GM18907 (cell line): Measurements from ENCODE around the gene AFF3.
"Not testable (repeated sequence)": the region's sequence is repeated elsewhere in the genome, so short reads cannot be mapped to it uniquely, and the experiment has no call there.

ENCODE experiments used
- ATAC-seq: cut with Tn5 transposase; IDR thresholded peaks from one replicate; pipeline ENCODE4 v1.9.1; 2021; ENCODE audit warnings: mild to moderate bottlenecking, moderate library complexity; ENCODE audit not compliant: unreplicated experiment

The AFF3 gene

GRCh38 chr2:99940963-99941362, 201.4 kb downstream of the AFF3 start:
- ATAC-seq, result no peak

GRCh38 chr2:99939135-99939534, 203.3 kb downstream of the AFF3 start:
- ATAC-seq, result no peak

GRCh38 chr2:99938250-99938649, 204.1 kb downstream of the AFF3 start:
- no peak for ATAC-seq

GRCh38 chr2:99936065-99936464, 206.3 kb downstream of the AFF3 start:
- ATAC-seq, result no peak

GRCh38 chr2:99935662-99936061, 206.7 kb downstream of the AFF3 start:
- no peak for ATAC-seq

- ATAC-seq, result no peak
Observed at GRCh38 chr2:99933894-99934650, 208.3 kb downstream of the AFF3 start.

GRCh38 chr2:99933491-99933890, 208.9 kb downstream of the AFF3 start:
- ATAC-seq, result not testable (repeated sequence)

GRCh38 chr2:99928470-99929053, 213.8 kb downstream of the AFF3 start:
- no peak for ATAC-seq

GRCh38 chr2:99927690-99928207, 214.6 kb downstream of the AFF3 start:
- not testable (repeated sequence) for ATAC-seq

- no peak for ATAC-seq
Observed at GRCh38 chr2:99926986-99927385, 215.4 kb downstream of the AFF3 start.

- ATAC-seq, result no peak
Observed at GRCh38 chr2:99925960-99926359, 216.4 kb downstream of the AFF3 start.

- ATAC-seq, result no peak
Observed at GRCh38 chr2:99922664-99923063, 219.7 kb downstream of the AFF3 start.

GRCh38 chr2:99921903-99922302, 220.5 kb downstream of the AFF3 start:
- no peak for ATAC-seq

GRCh38 chr2:99918389-99918788, 224.0 kb downstream of the AFF3 start:
- no peak for ATAC-seq

GRCh38 chr2:99915108-99915675, 227.2 kb downstream of the AFF3 start:
- ATAC-seq, result no peak

GRCh38 chr2:99911736-99912135, 230.7 kb downstream of the AFF3 start:
- ATAC-seq, result no peak

GRCh38 chr2:99910902-99911301, 231.5 kb downstream of the AFF3 start:
- no peak for ATAC-seq

- ATAC-seq, result no peak
Observed at GRCh38 chr2:99905636-99906035, 236.8 kb downstream of the AFF3 start.

- no peak for ATAC-seq
Observed at GRCh38 chr2:99905025-99905424, 237.4 kb downstream of the AFF3 start.

- no peak for ATAC-seq
Observed at GRCh38 chr2:99903981-99904380, 238.4 kb downstream of the AFF3 start.

GRCh38 chr2:99900556-99900955, 241.8 kb downstream of the AFF3 start:
- ATAC-seq, result no peak

- no peak for ATAC-seq
Observed at GRCh38 chr2:99899882-99900281, 242.5 kb downstream of the AFF3 start.
